SK-N-SH treated with all-trans-retinoic acid at 6 μM for 48 hours (cell line): ENCODE results near the gene BICD1.

Experiments
- ARNTL ChIP-seq: fragments of 450-650 bp; formaldehyde crosslinking; IDR thresholded peaks from 2 replicates; pipeline ENCODE4 v1.5.0; 2020; ENCODE audit warnings: low read depth, mild to moderate bottlenecking, moderate library complexity, borderline replicate concordance
- BACH2 ChIP-seq: fragments of 250-450 bp; sonication (Bioruptor Pico); IDR thresholded peaks from 2 replicates; pipeline ENCODE4 v1.9.0; 2021; ENCODE audit warnings: mild to moderate bottlenecking, borderline replicate concordance
- ESRRG ChIP-seq: fragments of 250-450 bp; sonication (Bioruptor Pico); IDR thresholded peaks from 2 replicates; pipeline ENCODE4 v1.6.1; 2021; ENCODE audit warnings: mild to moderate bottlenecking
- OSR1 ChIP-seq: fragments of 250-450 bp; sonication (Bioruptor Pico); IDR thresholded peaks from 2 replicates; pipeline ENCODE4 v1.8.0; 2022; ENCODE audit warnings: moderate library complexity, mild to moderate bottlenecking, inconsistent platforms
- ZNF70 ChIP-seq: fragments of 450-650 bp; formaldehyde crosslinking; IDR thresholded peaks from 2 replicates; pipeline ENCODE4 v1.5.0; 2020; ENCODE audit warnings: mild to moderate bottlenecking, moderate library complexity
- TF ChIP-seq, protein P1 (sequence below): fragments of 250-450 bp; sonication (Bioruptor Pico); IDR thresholded peaks from 2 replicates; pipeline ENCODE4 v1.5.1; 2020; ENCODE audit warnings: low read depth, mild to moderate bottlenecking, moderate library complexity

- TF ChIP-seq, protein P1, sequence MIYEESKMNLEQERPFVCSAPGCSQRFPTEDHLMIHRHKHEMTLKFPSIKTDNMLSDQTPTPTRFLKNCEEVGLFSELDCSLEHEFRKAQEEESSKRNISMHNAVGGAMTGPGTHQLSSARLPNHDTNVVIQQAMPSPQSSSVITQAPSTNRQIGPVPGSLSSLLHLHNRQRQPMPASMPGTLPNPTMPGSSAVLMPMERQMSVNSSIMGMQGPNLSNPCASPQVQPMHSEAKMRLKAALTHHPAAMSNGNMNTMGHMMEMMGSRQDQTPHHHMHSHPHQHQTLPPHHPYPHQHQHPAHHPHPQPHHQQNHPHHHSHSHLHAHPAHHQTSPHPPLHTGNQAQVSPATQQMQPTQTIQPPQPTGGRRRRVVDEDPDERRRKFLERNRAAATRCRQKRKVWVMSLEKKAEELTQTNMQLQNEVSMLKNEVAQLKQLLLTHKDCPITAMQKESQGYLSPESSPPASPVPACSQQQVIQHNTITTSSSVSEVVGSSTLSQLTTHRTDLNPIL, result no peak
- no peak for TF ChIP-seq OSR1 (CRISPR knock-in tag)
- TF ChIP-seq ARNTL (CRISPR knock-in tag), result no peak
- no peak for TF ChIP-seq ESRRG (CRISPR knock-in tag)
- no peak for TF ChIP-seq BACH2 (CRISPR knock-in tag)
- no peak for TF ChIP-seq ZNF70 (CRISPR knock-in tag)
Measured at GRCh38 chr12:32179011-32179395, 72.4 kb downstream of the BICD1 start.
